GM12874 (cell line): ENCODE data around the gene LRRC8E.

Experiments
- CTCF ChIP-seq: IDR thresholded peaks from 2 replicates; pipeline ENCODE4 v1.5.1; 2011; ENCODE audit warnings: low read depth, mild to moderate bottlenecking, control low read depth, low read length, moderate library complexity; ENCODE audit not compliant: insufficient read depth

LRRC8E gene

GRCh38 chr19:7940841-7941240 is 52.5 kb downstream of the LRRC8E start:
- TF ChIP-seq CTCF = no peak

- no peak for TF ChIP-seq CTCF
Observed at GRCh38 chr19:7941895-7942596, 53.7 kb downstream of the LRRC8E start.

- TF ChIP-seq CTCF = no peak
Observed at GRCh38 chr19:7942981-7943443, 54.7 kb downstream of the LRRC8E start.

GRCh38 chr19:7943444-7944176 is 55.3 kb downstream of the LRRC8E start, which contains the start of gene TIMM44:
TIMM44 (minus strand) TSS chr19:7943666; CDS start chr19:7943651, 15 bp downstream.
- no peak for TF ChIP-seq CTCF

GRCh38 chr19:7944177-7944761 is 56.0 kb downstream of the LRRC8E start:
- TF ChIP-seq CTCF = peak; percentile 71

- no peak for TF ChIP-seq CTCF
Observed at GRCh38 chr19:7947939-7948338, 59.6 kb downstream of the LRRC8E start.
